GM19372 (cell line): ENCODE data around the gene STAC.
"Not testable (repeated sequence)": the region's sequence is repeated elsewhere in the genome, so short reads cannot be mapped to it uniquely, and the experiment has no call there.

Source experiments
- ATAC-seq: cut with Tn5 transposase; IDR thresholded peaks from one replicate; pipeline ENCODE4 v1.9.1; 2021; ENCODE audit warnings: mild to moderate bottlenecking, low read depth, moderate library complexity; ENCODE audit not compliant: unreplicated experiment

STAC gene

GRCh38 chr3:36411587-36411986 lies 31.3 kb downstream of the STAC start:
- no peak for ATAC-seq

GRCh38 chr3:36416599-36416998 lies 36.3 kb downstream of the STAC start:
- no peak for ATAC-seq

GRCh38 chr3:36417237-36417636 lies 36.9 kb downstream of the STAC start:
- no peak for ATAC-seq

GRCh38 chr3:36418296-36418695 lies 38.0 kb downstream of the STAC start:
- ATAC-seq, result no peak

GRCh38 chr3:36428445-36428844 lies 48.1 kb downstream of the STAC start:
- no peak for ATAC-seq

GRCh38 chr3:36429986-36430485 lies 49.7 kb downstream of the STAC start:
- no peak for ATAC-seq

- ATAC-seq, result no peak
Measured at GRCh38 chr3:36433511-36433910, 53.2 kb downstream of the STAC start.

GRCh38 chr3:36434687-36435426 lies 54.6 kb downstream of the STAC start:
- no peak for ATAC-seq

GRCh38 chr3:36443028-36443686 lies 62.9 kb downstream of the STAC start:
- ATAC-seq, result no peak

- ATAC-seq, result no peak
Measured at GRCh38 chr3:36444909-36445308, 64.6 kb downstream of the STAC start.

GRCh38 chr3:36446276-36446675 lies 66.0 kb downstream of the STAC start:
- no peak for ATAC-seq

GRCh38 chr3:36447061-36447460 lies 66.8 kb downstream of the STAC start:
- no peak for ATAC-seq

- no peak for ATAC-seq
Measured at GRCh38 chr3:36451816-36452215, 71.5 kb downstream of the STAC start.

GRCh38 chr3:36453213-36453612 lies 72.9 kb downstream of the STAC start:
- not testable (repeated sequence) for ATAC-seq

GRCh38 chr3:36453896-36454295 lies 73.6 kb downstream of the STAC start:
- ATAC-seq, result not testable (repeated sequence)

- ATAC-seq, result no peak
Measured at GRCh38 chr3:36455406-36455805, 75.1 kb downstream of the STAC start.

- ATAC-seq, result no peak
Measured at GRCh38 chr3:36456784-36457183, 76.5 kb downstream of the STAC start.

GRCh38 chr3:36457667-36458066 lies 77.4 kb downstream of the STAC start:
- no peak for ATAC-seq

- ATAC-seq, result no peak
Measured at GRCh38 chr3:36459177-36459576, 78.9 kb downstream of the STAC start.

- ATAC-seq, result no peak
Measured at GRCh38 chr3:36461597-36461996, 81.3 kb downstream of the STAC start.

GRCh38 chr3:36472045-36472444 lies 91.7 kb downstream of the STAC start:
- not testable (repeated sequence) for ATAC-seq

GRCh38 chr3:36475558-36475957 lies 95.3 kb downstream of the STAC start:
- no peak for ATAC-seq
